HG03378 (cell line): ENCODE measurements around the gene CCL17.
"Not testable (repeated sequence)": the region's sequence is repeated elsewhere in the genome, so short reads cannot be mapped to it uniquely, and the experiment has no call there.

ENCODE experiments used
- ATAC-seq: cut with Tn5 transposase; IDR thresholded peaks from one replicate; pipeline ENCODE4 v1.9.1; 2021; ENCODE audit warnings: mild to moderate bottlenecking, moderate library complexity; ENCODE audit not compliant: unreplicated experiment

Gene CCL17

DNA sequence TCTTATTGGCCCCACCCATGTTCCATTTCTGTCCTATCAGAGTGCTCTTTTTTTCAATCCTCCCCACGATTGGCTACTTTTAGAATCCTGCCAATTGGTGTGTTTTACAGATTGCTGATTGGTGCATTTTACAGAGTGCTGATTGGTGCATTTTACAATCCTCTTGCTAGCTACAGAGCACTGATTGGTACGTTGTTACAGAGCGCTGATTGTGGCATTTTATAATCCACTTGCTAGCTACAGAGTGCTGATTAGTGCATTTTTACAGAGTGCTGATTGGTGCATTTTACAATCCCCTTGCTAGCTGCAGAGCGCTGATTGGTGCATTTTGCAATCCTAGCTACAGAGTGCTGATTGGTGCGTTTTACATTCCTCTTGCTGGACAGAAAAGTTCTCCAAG, 9.5 kb upstream of the CCL17 start:
- no peak for ATAC-seq

GRCh38 chr16:57396786-57397185, 7.8 kb upstream of the CCL17 start:
- no peak for ATAC-seq

- ATAC-seq, result not testable (repeated sequence)
Observed at GRCh38 chr16:57397493-57397892, 7.1 kb upstream of the CCL17 start.

DNA sequence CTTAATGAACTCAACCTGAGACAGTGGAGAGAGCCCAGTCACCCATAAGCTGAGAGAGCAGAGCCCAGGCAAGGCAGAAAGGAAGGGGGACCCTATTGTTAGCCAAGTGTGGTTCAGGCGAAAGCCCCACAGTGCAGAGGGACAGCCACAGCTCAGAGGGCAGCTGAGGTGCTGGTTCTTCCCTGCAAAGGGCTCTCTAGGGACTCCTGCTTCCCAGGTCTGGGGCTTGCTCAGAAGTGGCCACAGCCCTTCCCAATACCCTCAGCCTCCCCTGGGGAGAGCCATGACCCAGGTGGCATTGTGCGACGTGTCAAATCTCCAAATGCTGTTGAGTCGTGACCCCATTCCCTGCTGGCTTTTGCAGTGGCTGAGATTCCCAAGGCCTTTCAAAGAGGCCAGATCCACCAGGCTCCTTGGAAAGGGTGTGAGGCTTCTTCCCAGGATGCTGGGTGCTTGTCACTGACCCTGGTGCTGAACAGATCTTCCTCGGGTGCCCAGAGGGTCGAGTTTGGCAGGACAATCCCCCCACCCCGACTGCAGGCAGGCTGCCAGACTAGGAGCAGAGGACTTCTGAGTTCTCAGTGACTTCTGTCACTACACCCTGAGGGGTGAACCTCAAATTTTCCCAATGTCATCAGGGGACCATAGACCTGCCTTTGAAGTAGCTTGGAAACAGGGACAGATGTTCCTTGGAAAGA, 2.5 kb upstream of the CCL17 start:
- ATAC-seq, result no peak

GRCh38 chr16:57405097-57405496, 530 bp downstream of the CCL17 start:
- no peak for ATAC-seq

GRCh38 chr16:57406881-57407280, 2.3 kb downstream of the CCL17 start:
- ATAC-seq, result no peak

DNA sequence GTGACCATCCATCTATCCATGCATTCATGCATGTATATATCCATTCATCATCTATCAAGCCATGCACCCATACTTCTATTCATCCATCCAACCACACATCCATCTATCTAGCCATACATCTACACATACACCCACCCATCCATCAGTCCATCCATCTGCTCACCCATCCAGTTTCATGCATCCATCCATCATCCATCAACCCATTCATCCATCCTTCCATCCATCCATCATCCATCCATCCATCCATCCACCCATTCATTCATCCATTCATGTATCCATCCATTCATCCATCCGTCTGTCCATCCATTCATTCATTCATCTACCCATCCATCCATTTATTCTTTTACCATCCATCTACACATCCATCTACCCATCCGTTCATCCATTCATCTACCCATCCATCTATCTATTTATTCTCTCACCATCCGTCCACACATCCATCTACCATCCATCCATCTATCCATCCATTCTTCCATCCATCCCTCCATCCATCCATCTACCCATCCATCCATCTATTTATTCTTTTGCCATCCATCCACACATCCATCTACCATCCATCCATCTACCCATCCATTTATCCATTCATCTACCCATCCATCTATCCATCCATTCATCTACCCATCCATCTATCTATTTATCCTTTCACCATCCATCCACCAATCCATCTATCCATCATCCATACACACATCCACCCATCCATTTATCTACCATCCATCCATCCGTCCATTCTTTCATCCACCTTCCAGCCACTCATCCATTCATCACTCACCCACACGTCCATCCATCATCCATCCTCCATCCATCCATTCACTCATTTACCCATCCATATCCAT, 3.2 kb downstream of the CCL17 start:
- no peak for ATAC-seq

DNA sequence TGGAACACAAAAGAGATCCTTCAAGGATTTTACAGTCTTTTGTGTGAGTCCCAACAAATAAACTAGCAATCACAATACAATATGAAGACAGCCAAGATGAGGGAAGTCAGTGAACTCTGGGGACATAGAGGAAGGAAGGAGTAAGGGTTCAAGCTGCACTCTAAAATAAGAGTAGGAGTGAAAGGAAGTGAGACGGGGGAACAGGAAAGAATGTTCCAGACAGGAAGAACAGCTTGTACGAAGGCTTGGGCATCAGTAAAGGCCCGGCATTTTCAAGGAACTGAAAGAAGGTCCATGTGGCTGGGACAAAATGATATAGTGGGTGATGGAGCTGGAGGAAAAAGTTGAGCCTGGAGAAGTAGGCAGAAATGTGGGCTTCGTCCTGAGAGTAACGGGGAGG, 4.5 kb downstream of the CCL17 start:
- no peak for ATAC-seq

- ATAC-seq, result no peak
Observed at GRCh38 chr16:57409870-57410587, 5.5 kb downstream of the CCL17 start.

DNA sequence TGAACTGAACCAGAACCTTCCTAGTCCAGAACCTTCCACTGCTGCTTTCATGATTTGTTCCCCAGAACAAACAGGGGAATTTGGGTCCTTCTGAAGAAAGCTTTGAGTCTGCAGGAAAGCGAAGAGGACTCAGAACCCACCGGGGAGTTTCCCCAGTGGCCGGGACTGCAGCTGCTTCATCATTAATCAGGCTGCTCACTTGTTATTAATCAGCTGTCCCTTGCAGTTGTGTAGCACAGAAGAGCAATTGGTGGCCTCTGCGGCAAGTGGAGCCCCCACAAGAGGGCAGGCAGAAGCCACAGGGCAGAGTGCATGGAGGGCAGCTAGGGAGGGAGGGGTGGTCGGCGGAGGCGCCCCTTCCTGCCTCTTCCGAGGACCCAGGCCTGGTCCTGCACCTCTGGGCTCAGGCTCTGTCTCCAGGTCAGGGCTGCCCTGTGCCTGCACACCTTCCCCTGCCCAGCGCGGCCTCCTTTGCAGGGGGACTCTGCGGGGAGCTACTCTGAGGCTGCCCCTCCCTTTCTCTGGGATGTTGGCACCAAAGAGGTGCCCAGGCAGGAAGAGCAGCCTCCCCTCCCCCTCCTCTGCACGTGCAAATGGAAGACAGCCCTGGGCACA, 6.9 kb downstream of the CCL17 start:
- ATAC-seq, result no peak

DNA sequence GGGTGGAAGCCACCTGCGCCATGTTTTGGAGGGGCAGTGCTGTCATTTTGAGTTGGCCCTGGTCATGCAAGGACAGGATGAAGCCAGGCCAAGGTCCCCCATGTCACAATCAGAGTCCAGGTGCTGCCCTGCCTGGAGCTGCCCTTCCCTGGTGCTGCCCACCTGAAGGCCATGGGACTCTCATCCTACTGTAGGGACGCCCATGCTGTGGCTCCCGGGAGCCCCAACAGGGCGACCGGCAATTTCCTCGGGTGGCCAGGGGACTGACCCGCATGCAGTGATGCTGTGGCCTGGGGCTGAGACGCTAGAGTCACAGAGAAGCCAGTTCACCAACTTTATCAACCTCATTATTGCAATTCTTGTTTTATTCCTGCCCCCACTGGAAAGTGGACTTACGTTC, 8.0 kb downstream of the CCL17 start:
- no peak for ATAC-seq

DNA sequence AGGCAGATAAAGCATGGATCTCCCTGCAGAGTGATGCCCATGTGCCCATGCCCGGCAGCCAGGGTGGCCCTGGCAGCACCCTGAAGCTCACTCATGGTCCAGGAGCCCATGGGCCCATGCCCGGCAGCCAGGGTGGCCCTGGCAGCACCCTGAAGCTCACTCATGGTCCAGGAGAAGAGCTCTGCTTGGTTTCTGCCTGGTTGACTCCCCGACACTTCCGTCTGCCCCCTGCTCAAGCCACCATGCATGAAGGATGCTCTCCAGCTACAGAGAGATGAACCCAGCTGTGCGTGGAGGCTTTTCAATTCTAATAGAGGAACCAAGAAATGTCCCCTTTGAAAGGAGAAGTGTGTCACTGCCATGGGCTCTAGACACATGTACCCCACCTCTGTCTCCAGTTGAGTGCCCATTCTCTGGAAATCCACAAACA, 8.7 kb downstream of the CCL17 start:
- peak; percentile 68 for ATAC-seq

DNA sequence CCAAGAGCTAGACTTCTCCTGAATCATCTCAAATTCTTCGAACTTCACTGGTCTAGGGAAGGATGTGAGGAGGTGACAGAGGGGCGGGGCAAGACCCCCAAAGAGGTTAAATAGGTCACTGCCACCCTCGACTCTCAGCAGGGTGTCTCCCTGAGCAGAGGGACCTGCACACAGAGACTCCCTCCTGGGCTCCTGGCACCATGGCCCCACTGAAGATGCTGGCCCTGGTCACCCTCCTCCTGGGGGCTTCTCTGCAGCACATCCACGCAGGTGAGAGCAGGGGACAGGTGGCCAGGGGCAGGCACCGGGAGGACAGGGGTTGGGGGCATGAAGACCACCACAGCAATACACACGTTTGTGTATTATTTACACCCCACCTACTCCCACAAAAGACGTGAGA, 9.2 kb downstream of the CCL17 start:
- ATAC-seq, result no peak

- no peak for ATAC-seq
Observed at GRCh38 chr16:57416084-57416483, 11.5 kb downstream of the CCL17 start.

DNA sequence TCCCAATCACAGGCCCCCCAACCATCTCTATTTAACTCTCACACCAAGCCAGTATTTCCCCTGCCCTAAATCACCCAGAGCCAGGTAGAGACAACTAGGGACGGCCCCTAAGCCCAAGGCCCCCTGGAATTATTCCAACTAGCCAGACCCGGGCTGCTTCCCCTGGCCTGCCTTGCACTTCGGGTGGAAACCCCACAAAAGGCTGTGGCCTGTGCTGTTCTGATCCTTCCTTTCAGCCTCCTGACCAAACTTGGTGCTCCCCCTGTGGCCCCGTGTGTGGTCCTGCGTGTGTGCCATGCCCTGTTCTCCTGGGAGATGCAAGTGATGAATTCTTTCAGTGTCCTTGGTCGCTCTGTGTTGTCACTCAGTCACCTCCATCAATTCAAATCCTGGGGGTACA, 14.9 kb downstream of the CCL17 start:
- no peak for ATAC-seq

- no peak for ATAC-seq
Observed at GRCh38 chr16:57422026-57422944, 17.7 kb downstream of the CCL17 start.

DNA sequence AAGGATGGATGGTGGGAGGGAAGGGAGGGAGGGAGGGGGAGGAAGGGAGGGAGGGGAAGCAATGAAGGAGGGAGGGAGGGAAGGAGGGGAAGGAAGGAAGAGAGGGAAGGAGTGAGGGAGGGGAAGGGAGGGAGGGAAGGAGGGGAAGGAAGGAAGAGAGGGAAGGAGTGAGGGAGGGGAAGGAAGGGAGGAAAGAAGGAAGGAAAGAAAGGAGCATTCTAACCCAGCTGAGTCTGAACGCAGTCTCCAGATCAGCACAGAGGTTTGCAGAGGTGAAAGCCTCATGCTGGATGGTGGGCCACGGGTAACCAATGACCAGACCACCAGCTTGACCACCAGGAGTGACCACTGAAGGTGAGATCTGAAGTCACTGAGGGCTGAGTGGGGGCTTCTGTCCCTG, 18.6 kb downstream of the CCL17 start:
- no peak for ATAC-seq

DNA sequence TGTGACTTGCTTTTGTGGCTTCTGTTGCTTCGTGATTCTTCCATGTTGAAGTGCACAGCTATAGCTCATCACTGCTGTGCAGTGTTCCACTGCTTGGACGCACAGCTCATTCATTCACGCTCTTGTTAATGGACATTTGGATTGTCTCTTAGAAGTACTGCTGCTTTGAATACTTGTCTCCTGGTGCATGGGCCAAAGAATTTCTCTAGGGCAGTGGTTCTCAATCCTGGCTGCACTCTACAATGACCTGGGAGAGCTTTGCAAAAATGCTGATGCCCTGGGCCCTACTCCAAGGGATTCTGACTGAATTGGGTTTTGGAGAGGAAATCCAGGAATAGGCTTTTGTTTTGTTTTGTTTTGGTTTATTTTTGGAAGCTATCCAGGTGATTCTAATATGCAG, 20.0 kb downstream of the CCL17 start:
- no peak for ATAC-seq

GRCh38 chr16:57426356-57426755, 21.8 kb downstream of the CCL17 start:
- no peak for ATAC-seq

GRCh38 chr16:57427307-57427706, 22.7 kb downstream of the CCL17 start:
- ATAC-seq, result no peak
